ENCODE data around the gene ITPK1.

ITPK1 gene

DNA sequence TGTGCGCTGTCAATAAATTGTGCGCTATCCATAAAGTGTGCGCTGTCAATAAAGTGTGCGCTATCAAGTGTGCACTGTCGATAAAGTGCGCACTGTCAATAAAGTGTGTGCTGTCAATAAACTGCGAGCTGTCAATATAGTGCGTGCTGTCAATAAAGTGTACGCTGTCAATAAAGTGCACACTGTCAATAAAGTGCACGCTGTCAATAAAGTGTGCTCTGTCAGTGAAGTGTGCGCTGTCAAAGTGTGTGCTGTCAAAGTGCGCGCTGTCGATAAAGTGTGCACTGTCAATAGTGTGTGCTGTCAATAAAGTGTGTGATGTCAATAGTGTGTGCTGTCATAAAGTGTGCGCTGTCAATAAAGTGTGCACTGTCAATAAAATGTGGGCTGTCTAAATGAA is 195.7 kb downstream of the ITPK1 start:
- no peaks in the 10 kb centered on the region for H3K9me3 ChIP-seq (ENCODE audit: low read length)
- H3K27ac ChIP-seq (ENCODE audit: low read depth, low read length): no peak overlapping the region
- no peak overlapping the region for H3K9ac ChIP-seq (ENCODE audit: low read length)
- H3K36me3 ChIP-seq (ENCODE audit: insufficient read depth, low read length): no peaks in the 10 kb centered on the region
- H3K27me3 ChIP-seq (ENCODE audit: control insufficient read depth in 1 of 2, insufficient read depth in 2 of 2, low read length in 2 of 2): peaks cover 14 to 17% of the 10 kb centered on the region in 2 donors
- no peaks in the 10 kb centered on the region for H3K4me1 ChIP-seq (ENCODE audit: insufficient read depth, low read length)
- H3K4me3 ChIP-seq (ENCODE audit: low read depth in 1 of 2, low read length in 2 of 2): no peak overlapping the region

DNA sequence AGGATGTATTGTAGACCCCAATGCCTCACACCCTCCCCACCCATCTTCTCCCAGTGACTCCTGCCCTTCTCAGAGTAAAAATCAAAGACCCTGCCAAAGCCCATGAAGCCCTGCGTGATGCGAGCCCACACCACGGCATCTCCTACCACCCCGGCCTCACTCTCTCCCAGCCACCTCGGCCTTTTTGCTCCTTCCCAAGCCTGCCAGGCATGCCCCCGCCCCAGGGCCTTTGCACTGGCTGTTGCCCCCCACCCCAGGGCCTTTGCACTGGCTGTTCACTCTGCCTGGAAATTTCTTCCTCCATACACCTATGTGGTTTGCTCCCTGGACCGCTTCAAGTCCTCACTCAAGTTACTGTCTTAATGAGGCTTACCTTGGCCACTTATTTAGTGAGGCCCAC is 197.8 kb downstream of the ITPK1 start:
- Histone ChIP-seq H3K9me3 (ENCODE audit: low read length) (no peaks in the 10 kb centered on the region), H3K27me3 (ENCODE audit: control insufficient read depth in 1 of 2, insufficient read depth in 2 of 2, low read length in 2 of 2) (peaks cover 12 to 14% of the 10 kb centered on the region in 2 donors), H3K4me3 (ENCODE audit: low read depth in 1 of 2, low read length in 2 of 2) (no peak overlapping the region), H3K27ac (ENCODE audit: low read depth, low read length) (no peak overlapping the region), H3K4me1 (ENCODE audit: insufficient read depth, low read length) (no peaks in the 10 kb centered on the region), H3K36me3 (ENCODE audit: insufficient read depth, low read length) (no peaks in the 10 kb centered on the region), H3K9ac (ENCODE audit: low read length) (no peak overlapping the region)

DNA sequence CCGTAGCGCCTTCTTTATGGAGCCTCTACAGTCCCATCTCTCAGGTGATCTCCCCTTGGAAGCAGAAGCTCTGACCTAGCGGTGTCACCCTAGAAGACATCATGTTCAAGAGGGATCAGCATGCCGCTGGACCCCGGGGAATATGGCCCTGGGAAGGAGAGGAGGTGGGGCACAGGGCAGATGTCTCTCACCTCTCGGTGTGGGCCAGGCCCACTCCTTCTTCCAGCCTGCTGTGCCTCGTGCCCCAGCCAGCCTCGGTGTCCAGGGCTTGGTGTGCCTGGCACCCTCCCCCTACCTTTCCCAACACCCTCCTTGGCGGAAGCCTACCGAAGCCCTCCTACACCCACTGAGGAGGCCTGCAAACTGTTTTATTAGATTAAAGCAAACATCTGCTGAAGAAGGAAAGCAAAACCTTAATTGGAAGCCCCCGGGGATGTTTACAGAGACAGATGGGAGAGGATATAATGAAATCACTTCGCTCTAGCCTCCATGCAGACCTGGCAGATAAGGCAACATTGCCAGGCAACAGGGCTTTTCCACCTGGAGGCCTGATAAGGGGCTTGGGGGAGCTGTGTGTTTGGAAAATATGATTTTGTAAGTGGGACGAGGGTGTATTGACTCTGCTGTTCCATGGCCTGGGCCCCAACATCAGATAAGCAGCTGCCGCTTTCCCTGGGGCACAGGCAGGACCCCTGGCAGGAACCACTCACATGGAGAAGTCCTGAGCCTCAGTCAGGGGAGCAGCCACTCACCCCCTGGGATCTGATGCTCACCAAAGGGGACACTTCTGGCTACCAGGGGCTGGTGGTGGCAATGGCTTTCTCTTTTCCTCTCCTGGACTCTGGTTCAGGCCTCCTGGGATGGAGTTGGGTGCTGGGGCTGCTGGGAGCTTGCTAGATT is 198.4 kb downstream of the ITPK1 start:
- H3K27ac ChIP-seq (ENCODE audit: low read depth, low read length): no peak overlapping the region
- H3K36me3 ChIP-seq (ENCODE audit: insufficient read depth, low read length): no peaks in the 10 kb centered on the region
- peaks cover 5 to 10% of the 10 kb centered on the region in 2 donors for H3K27me3 ChIP-seq (ENCODE audit: control insufficient read depth in 1 of 2, insufficient read depth in 2 of 2, low read length in 2 of 2)
- H3K9me3 ChIP-seq (ENCODE audit: low read length): no peaks in the 10 kb centered on the region
- no peak overlapping the region for H3K9ac ChIP-seq (ENCODE audit: low read length)
- no peak overlapping the region for H3K4me3 ChIP-seq (ENCODE audit: low read depth in 1 of 2, low read length in 2 of 2)
- H3K4me1 ChIP-seq (ENCODE audit: insufficient read depth, low read length): no peaks in the 10 kb centered on the region

DNA sequence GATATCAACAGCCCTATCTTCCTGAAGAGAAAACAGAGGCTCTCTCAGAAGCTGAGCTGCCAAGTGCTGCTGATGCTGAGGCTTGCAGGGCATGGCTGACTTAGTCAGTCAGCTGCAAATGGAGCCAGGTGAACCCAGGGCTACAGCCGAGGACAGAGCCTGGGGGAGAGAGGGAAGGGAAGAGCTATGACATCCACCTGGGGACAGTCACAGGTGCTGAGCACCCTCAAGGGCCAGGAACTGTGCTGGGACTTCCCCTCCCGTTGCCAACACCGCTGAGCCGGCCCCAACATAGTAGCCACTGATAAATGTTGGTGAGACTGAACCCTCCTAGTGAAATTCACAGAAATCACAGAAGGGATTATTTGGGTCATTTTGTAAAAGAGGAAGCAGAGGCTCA is 199.5 kb downstream of the ITPK1 start:
- Histone ChIP-seq H3K9ac (ENCODE audit: low read length) (no peak overlapping the region), H3K27me3 (ENCODE audit: control insufficient read depth in 1 of 2, insufficient read depth in 2 of 2, low read length in 2 of 2) (peaks cover 0 to 7% of the 10 kb centered on the region in 2 donors), H3K4me1 (ENCODE audit: insufficient read depth, low read length) (no peaks in the 10 kb centered on the region), H3K4me3 (ENCODE audit: low read depth in 1 of 2, low read length in 2 of 2) (no peak overlapping the region), H3K9me3 (ENCODE audit: low read length) (no peaks in the 10 kb centered on the region), H3K36me3 (ENCODE audit: insufficient read depth, low read length) (no peaks in the 10 kb centered on the region), H3K27ac (ENCODE audit: low read depth, low read length) (no peak overlapping the region)

DNA sequence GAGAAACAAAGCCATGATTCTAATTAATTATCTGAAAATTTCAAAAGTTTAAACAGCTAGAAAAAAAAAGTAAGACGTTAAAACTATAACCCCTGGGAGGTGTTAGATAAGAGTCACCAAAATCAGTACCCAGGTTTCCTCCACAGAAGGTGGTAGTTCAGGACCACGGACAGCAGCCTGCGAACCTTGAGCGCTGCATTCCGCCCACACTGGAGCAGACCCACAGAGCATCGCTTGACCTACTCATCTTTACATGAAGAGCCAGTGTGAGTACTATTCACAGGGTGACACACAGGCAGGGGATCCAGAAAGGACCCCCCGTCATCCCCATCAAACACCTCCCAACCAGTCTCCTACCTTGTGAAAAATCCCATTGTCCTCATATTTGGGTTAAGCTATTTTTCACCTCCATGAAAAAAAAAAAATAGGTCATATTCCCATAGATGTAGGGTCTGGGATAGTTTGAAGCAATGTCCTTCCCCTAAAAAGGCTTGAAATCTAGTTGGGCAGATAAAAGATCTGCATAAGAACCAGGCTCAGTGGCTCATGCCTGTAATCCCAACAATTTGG is 201.6 kb downstream of the ITPK1 start:
- Histone ChIP-seq H3K9ac (ENCODE audit: low read length) (no peak overlapping the region), H3K9me3 (ENCODE audit: low read length) (no peaks in the 10 kb centered on the region), H3K36me3 (ENCODE audit: insufficient read depth, low read length) (no peaks in the 10 kb centered on the region), H3K4me1 (ENCODE audit: insufficient read depth, low read length) (no peaks in the 10 kb centered on the region), H3K27ac (ENCODE audit: low read depth, low read length) (no peak overlapping the region), H3K4me3 (ENCODE audit: low read depth in 1 of 2, low read length in 2 of 2) (no peak overlapping the region), H3K27me3 (ENCODE audit: control insufficient read depth in 1 of 2, insufficient read depth in 2 of 2, low read length in 2 of 2) (peaks cover 0 to 7% of the 10 kb centered on the region in 2 donors)

DNA sequence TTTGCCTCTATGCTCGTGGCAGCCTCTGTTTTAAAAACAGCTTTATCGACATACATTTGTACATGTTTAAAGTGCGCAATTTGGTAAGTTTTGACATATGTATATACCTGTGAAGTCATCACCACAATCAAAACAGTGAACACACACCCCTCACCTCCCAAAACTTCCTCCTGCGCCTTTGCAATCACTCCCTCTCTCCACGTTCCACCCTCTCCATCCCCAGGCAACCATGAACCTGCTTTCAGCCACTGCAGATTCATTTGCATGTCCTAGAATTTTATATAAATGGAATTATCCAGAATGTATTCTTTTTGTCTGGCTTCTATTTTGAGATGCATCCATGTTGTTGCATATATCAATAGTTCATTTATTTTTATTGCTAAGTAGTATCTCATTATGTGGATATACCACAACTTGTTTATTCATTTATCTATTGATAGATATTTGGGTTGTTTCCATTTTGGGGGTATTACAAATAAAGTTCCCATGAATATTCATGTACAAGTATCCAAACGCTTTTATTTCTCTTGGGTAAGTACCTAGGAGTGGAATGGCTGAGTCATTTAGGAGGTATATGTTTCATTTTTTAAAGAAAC is 208.3 kb downstream of the ITPK1 start:
- no peaks in the 10 kb centered on the region for H3K4me1 ChIP-seq (ENCODE audit: insufficient read depth, low read length)
- H3K4me3 ChIP-seq (ENCODE audit: low read depth in 1 of 2, low read length in 2 of 2): no peak overlapping the region
- H3K36me3 ChIP-seq (ENCODE audit: insufficient read depth, low read length): no peaks in the 10 kb centered on the region
- H3K27me3 ChIP-seq (ENCODE audit: control insufficient read depth in 1 of 2, insufficient read depth in 2 of 2, low read length in 2 of 2): peaks cover 0 to 3% of the 10 kb centered on the region in 2 donors
- H3K9me3 ChIP-seq (ENCODE audit: low read length): no peaks in the 10 kb centered on the region
- H3K9ac ChIP-seq (ENCODE audit: low read length): no peak overlapping the region
- H3K27ac ChIP-seq (ENCODE audit: low read depth, low read length): no peak overlapping the region

DNA sequence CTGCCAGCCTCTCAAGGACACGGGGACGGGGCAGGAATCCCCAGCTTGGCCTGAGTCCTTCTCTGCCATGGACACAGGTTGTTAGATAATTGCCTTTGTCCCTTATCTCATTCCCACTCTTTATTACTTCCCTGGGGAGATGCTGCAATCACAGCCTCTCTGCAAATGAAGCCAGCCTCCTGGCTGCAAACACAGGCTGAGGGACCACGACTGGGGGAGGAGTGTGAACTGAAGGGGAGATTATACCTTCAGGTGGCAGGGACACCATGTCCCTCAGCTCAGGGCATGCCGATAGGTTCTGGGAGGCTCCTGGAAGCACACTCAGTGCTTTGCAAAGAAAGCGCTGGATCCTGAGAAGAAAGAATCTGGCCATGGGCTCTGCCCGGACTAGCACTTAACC is 208.9 kb downstream of the ITPK1 start:
- no peaks in the 10 kb centered on the region for H3K9me3 ChIP-seq (ENCODE audit: low read length)
- H3K36me3 ChIP-seq (ENCODE audit: insufficient read depth, low read length): no peaks in the 10 kb centered on the region
- H3K9ac ChIP-seq (ENCODE audit: low read length): no peak overlapping the region
- peaks cover 0 to 5% of the 10 kb centered on the region in 2 donors for H3K27me3 ChIP-seq (ENCODE audit: control insufficient read depth in 1 of 2, insufficient read depth in 2 of 2, low read length in 2 of 2)
- H3K4me1 ChIP-seq (ENCODE audit: insufficient read depth, low read length): no peaks in the 10 kb centered on the region
- H3K4me3 ChIP-seq (ENCODE audit: low read depth in 1 of 2, low read length in 2 of 2): no peak overlapping the region
- no peak overlapping the region for H3K27ac ChIP-seq (ENCODE audit: low read depth, low read length)

DNA sequence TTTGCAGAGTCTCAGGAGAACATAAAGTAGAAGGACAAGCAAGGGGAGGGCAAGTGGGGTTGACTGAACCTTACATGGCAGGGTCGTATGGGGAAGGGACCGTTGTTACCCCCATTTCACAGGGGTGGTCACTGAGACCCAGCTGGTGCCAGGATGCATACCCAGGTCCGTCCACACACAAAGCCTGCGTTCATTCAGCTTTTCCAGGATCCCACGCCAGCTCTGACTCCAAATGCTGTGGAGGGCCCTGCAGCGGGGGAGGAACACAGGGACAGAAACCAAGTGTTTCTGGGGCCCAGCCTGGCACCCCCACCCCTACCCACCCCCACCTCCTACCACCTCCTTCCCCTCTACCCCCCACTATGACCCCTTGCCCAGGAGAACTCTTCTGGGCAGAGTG is 209.3 kb downstream of the ITPK1 start:
- H3K4me3 ChIP-seq (ENCODE audit: low read depth in 1 of 2, low read length in 2 of 2): no peak overlapping the region
- H3K4me1 ChIP-seq (ENCODE audit: insufficient read depth, low read length): no peaks in the 10 kb centered on the region
- peaks cover 0 to 5% of the 10 kb centered on the region in 2 donors for H3K27me3 ChIP-seq (ENCODE audit: control insufficient read depth in 1 of 2, insufficient read depth in 2 of 2, low read length in 2 of 2)
- no peaks in the 10 kb centered on the region for H3K9me3 ChIP-seq (ENCODE audit: low read length)
- no peaks in the 10 kb centered on the region for H3K36me3 ChIP-seq (ENCODE audit: insufficient read depth, low read length)
- no peak overlapping the region for H3K27ac ChIP-seq (ENCODE audit: low read depth, low read length)
- no peak overlapping the region for H3K9ac ChIP-seq (ENCODE audit: low read length)

DNA sequence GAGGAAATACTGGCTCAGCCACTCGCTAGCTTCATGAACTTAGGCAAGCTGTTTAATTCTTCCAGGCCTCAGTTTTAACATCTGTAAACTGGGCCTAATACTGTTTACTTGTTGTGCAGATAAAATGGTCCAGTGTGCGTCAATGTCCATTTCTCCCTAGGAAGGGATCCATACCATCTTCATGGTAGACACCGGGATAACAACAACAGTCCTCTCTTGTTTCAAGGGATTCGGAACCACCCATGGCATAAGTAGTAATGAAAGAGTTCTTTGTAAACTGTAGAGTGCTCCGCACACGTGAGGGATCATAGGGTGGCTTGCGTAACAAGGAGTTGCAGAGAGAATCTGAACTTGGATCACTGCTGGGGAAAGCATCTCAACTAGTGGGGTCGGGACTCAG is 210.1 kb downstream of the ITPK1 start:
- no peak overlapping the region for H3K9ac ChIP-seq (ENCODE audit: low read length)
- H3K9me3 ChIP-seq (ENCODE audit: low read length): no peaks in the 10 kb centered on the region
- H3K27ac ChIP-seq (ENCODE audit: low read depth, low read length): no peak overlapping the region
- H3K36me3 ChIP-seq (ENCODE audit: insufficient read depth, low read length): no peaks in the 10 kb centered on the region
- no peak overlapping the region for H3K4me3 ChIP-seq (ENCODE audit: low read depth in 1 of 2, low read length in 2 of 2)
- peaks cover 0 to 5% of the 10 kb centered on the region in 2 donors for H3K27me3 ChIP-seq (ENCODE audit: control insufficient read depth in 1 of 2, insufficient read depth in 2 of 2, low read length in 2 of 2)
- no peaks in the 10 kb centered on the region for H3K4me1 ChIP-seq (ENCODE audit: insufficient read depth, low read length)

DNA sequence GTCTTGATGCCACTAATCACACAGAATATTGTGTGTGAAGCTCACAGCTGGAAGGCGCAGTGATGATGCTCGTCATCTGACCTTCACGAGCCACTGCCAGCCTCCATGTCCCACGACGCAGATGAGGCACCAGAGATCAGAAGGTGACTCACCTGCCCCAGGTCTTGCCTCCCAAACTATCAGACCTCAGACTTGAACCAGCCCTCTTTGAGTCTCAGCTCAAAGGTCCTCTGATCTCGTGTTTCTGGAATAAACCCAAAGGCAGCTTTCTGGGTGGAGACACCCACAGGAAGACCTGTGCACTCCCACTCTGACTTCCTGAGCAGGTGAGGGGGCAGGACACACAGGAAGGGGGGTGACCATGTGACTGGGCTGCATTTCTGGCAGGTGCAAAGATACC is 212.4 kb downstream of the ITPK1 start:
- Histone ChIP-seq H3K9me3 (ENCODE audit: low read length) (no peaks in the 10 kb centered on the region), H3K4me3 (ENCODE audit: low read depth in 1 of 2, low read length in 2 of 2) (no peak overlapping the region), H3K9ac (ENCODE audit: low read length) (no peak overlapping the region), H3K36me3 (ENCODE audit: insufficient read depth, low read length) (no peaks in the 10 kb centered on the region), H3K27ac (ENCODE audit: low read depth, low read length) (no peak overlapping the region), H3K4me1 (ENCODE audit: insufficient read depth, low read length) (no peaks in the 10 kb centered on the region), H3K27me3 (ENCODE audit: control insufficient read depth in 1 of 2, insufficient read depth in 2 of 2, low read length in 2 of 2) (peaks cover 0 to 9% of the 10 kb centered on the region in 2 donors)

DNA sequence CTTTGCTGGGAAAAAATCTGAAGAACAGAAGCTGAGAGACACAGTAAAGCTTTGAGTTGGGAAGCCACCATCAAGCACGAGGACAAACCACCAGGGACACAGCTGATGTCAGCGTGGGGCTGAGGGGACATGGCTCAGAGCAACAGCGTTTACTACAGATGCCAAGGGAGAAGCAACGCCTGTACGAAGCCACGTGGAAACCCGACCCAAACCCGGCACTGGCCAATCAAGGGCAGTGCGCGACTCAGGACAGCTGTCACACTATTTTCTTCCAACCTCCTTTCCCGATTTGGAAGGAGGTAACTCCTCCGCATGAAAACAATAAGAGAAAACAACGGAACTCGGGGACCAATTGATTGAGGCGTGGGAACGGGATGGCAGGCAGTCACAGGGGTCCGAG is 213.0 kb downstream of the ITPK1 start:
- H3K9me3 ChIP-seq (ENCODE audit: low read length): no peaks in the 10 kb centered on the region
- H3K4me3 ChIP-seq (ENCODE audit: low read depth in 1 of 2, low read length in 2 of 2): no peak overlapping the region
- no peak overlapping the region for H3K27ac ChIP-seq (ENCODE audit: low read depth, low read length)
- no peaks in the 10 kb centered on the region for H3K36me3 ChIP-seq (ENCODE audit: insufficient read depth, low read length)
- no peaks in the 10 kb centered on the region for H3K4me1 ChIP-seq (ENCODE audit: insufficient read depth, low read length)
- H3K27me3 ChIP-seq (ENCODE audit: control insufficient read depth in 1 of 2, insufficient read depth in 2 of 2, low read length in 2 of 2): peaks cover 0 to 10% of the 10 kb centered on the region in 2 donors
- H3K9ac ChIP-seq (ENCODE audit: low read length): no peak overlapping the region

Measured in muscle layer of colon (tissue), 2 donors.